ENCODE data around the gene FAM114A1.

DNA sequence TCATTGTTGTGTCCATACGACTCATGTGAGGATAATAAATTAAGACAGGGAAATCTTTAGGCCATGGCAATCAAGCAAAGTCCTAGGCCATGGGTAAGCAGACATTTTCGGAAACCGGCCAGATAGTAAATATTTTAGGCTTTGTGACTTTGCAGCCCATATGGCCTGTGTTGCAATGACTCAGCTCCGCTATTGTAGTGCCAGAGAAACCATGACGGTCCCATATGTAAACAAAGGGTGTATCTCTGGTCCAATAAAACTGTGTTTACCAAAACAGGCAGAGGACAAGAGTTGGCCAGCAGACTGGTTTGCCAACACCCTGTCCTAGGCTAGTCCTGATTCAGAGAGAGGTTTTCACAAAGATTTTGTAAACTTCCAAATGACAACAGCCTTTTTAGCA lies 5.0 kb downstream of the FAM114A1 start:
- TF ChIP-seq CTCF (IDR thresholded peaks at IDR 0.05) (no peak), POLR2AphosphoS5 (IDR thresholded peaks at IDR 0.05; ENCODE audit: insufficient read depth in 1 of 2, low read depth in 1 of 2) (peak in 1 of 2 donors; percentile 19)
